Retina (tissue), 1 donor: ENCODE measurements around the gene SMIM34.
"Not testable (repeated sequence)": the region's sequence is repeated elsewhere in the genome, so short reads cannot be mapped to it uniquely, and the experiment has no call there.

ENCODE experiments used
- DNase-seq: peaks from one replicate; pipeline ENCODE4 v3.0.0-alpha.2; 2016

Gene SMIM34

DNA sequence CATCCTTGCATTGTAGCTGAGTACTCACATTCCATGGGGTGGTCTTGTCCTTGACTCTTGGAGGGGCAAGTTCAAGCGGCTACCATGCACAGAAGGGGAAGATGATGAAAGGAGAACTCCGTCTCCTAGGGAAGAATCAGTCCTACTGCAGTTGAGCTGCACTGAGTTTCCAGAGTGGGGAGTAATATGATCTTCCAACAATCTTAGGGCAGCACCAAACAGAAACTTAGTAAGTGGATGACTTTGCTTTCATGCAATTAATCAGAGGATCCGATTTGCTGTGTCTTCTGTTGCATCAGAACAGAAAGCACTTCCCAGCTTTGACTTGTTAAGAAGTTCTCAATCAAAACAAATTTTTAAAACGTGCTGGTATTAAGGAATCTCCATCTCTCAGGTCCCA, at the start of gene SMIM34:
Gene SMIM34 (minus strand): TSS at position 147 of the 400 bp plus-strand sequence. CDS start 112 bp downstream, at position 35.
- DNase-seq = not testable (repeated sequence)

- not testable (repeated sequence) for DNase-seq
Observed at GRCh38 chr21:34467333-34467732, 43.6 kb upstream of the SMIM34 start.

DNA sequence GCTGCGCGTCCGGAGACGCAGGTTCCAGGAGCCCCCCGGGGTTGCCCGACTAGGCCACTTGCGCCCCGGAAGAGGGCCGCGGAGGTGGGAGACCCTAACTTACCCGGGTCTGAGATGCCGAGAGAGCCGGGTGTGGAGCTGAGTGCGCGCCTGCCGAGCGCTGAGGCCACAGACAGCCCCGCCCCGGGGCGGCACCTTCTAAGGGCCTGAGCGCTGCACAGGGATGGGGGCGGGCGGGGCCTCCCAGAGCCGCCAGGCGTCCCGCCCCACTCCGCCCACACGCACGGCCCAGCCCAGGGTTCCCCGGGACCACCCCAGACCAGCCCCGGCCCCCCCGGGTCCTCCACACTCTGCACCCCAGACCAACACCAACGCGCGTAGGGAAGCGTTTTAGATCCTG, 35.7 kb upstream of the SMIM34 start:
- not testable (repeated sequence) for DNase-seq

- not testable (repeated sequence) for DNase-seq
Observed at GRCh38 chr21:34458266-34458665, 34.5 kb upstream of the SMIM34 start.

GRCh38 chr21:34456180-34456579, 32.4 kb upstream of the SMIM34 start:
- DNase-seq = not testable (repeated sequence)

- not testable (repeated sequence) for DNase-seq
Observed at GRCh38 chr21:34455628-34456027, 31.9 kb upstream of the SMIM34 start.

DNA sequence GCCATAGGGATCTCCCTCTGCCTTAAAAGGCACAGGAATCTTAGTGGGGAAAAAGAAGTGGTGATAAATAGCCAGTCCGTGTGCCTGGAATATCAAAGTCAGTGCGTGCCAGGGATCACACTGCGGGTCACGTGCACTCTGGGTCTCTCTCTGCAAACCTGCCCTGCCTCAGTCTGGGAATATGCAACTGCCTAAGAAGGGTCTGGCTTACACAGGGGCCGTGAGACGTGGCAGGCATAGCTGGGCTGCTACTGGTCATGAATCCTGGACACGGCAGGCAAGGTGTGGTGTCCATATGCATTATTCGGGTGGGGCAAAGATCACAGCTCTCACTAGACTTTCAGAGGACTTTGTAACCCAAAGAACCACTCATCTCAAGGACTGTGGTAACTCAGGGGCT, 23.3 kb upstream of the SMIM34 start:
- DNase-seq = not testable (repeated sequence)

DNA sequence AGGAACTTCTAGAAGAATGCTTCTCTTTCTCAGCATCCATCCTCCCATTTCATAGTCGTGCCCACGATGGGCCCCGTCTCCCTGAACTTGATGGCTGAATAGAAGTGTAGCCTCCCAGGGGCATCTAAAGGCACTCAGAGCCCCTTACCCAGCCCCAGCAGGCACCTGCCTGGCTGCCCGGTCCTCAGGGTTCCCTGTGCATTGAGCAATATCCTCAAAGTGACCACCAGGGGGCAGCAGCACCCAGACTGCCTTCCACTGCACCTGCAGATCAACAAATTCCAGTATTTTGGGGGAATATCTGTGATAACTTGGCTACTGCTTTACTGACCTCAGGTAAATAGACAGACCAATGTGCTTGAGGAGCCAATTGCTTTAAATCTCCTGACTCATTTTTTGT, 19.7 kb upstream of the SMIM34 start:
- DNase-seq = not testable (repeated sequence)

GRCh38 chr21:34429710-34430109, 6.0 kb upstream of the SMIM34 start:
- not testable (repeated sequence) for DNase-seq

DNA sequence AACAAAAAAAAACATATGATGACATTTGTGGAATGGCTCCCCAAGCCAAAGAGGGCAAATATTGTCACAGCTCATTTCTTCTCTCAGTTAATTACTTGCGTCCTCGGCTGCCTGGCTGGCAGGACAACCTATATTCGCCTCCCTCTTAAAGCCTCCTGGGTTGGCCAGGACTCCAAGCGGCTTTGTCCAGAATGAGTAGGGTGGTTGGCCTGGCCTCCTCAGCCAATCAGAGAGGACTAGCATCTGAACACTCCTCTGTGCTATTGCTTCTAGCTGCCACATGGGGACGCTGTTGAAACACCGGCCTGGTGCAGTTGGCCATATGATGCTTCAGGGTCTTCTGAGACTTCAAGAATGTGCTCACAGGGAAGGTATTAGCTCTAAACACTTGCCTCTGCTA, 4.7 kb upstream of the SMIM34 start:
- DNase-seq = not testable (repeated sequence)

- DNase-seq = not testable (repeated sequence)
Observed at GRCh38 chr21:34427339-34427738, 3.6 kb upstream of the SMIM34 start.

- not testable (repeated sequence) for DNase-seq
Observed at GRCh38 chr21:34417448-34418077, 6.2 kb downstream of the SMIM34 start.

DNA sequence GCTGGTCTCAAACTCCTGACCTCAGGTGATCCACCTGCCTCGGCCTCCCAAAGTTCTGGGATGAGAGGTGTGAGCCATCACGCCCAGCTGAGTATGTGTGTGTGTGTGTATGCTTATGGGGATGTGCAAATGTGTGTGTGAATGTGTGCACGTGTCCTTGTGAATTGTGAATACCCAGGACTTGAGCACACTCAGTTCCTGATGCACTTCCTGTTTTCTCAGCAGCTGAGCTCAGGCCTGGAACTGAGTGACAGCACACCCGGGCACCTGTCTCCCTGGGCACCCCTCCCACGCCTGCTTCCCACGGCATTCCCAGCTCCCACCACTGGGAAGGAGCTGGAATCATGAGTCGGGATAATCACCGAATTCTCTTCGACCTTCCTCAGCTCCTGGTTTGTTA, 16.5 kb downstream of the SMIM34 start:
- DNase-seq = not testable (repeated sequence)

DNA sequence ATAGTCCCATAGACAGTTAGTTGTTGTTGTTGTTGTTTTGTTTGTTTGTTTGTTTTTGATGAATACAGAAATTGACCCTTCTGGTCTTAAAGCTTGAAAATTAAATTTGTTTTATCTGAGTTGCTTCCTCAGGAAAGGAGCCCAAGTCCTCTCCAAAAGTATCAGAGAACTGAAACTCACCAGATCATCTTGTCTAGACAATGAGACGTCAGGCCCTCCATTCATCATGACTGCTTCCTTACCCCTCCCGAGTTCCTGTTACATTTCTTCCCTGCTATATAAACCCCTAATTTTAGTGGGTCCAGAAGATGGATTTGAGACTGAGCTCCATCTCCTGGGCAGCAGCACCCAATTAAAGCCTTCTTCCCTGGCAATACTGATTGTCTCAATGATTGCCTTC, 17.1 kb downstream of the SMIM34 start:
- not testable (repeated sequence) for DNase-seq

DNA sequence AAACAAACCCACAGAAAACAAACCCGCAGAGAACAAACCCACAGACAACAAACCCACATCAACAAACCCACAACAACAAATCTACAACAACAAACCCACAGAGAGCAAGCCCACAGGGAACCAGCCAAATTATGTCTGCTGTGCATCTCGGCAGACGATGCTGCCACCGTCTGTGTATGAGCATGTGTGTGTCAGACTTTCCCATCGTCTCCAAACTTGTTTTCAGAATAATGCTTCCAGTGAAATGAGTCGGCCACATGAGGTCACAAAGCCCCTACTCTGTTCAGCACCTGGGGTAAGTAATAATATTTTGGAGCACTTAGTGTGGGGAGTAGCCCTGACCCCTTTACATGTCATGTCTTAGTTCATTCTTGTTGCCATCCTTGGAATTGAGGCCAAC, 17.6 kb downstream of the SMIM34 start:
- DNase-seq = not testable (repeated sequence)

GRCh38 chr21:34405686-34406085, 18.1 kb downstream of the SMIM34 start:
- DNase-seq = not testable (repeated sequence)

DNA sequence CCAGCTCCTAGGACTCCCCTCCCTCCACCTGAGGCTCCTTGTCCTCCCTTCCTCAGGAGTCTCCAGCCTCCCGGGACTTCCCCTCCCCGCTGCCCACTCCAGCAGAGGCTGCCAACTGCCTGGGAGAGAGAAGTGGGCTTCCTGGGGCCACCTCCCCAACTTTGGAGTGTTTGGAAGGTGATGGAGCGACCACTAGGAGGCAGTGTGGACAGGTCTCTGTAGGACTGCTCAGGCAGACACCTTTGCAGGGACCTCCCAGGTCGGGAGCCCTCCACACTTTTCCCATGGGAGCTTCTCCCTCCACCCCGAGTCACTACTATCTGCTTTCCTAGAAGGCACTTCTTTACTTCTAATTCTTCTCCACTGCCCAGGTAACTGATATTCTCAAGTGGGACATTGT, 19.0 kb downstream of the SMIM34 start:
- not testable (repeated sequence) for DNase-seq

- not testable (repeated sequence) for DNase-seq
Observed at GRCh38 chr21:34400522-34400921, 23.2 kb downstream of the SMIM34 start.

GRCh38 chr21:34383724-34384415, 39.9 kb downstream of the SMIM34 start:
- DNase-seq = not testable (repeated sequence)

GRCh38 chr21:34383138-34383537, 40.6 kb downstream of the SMIM34 start:
- DNase-seq = not testable (repeated sequence)

GRCh38 chr21:34375619-34375972, 48.2 kb downstream of the SMIM34 start:
- not testable (repeated sequence) for DNase-seq

DNA sequence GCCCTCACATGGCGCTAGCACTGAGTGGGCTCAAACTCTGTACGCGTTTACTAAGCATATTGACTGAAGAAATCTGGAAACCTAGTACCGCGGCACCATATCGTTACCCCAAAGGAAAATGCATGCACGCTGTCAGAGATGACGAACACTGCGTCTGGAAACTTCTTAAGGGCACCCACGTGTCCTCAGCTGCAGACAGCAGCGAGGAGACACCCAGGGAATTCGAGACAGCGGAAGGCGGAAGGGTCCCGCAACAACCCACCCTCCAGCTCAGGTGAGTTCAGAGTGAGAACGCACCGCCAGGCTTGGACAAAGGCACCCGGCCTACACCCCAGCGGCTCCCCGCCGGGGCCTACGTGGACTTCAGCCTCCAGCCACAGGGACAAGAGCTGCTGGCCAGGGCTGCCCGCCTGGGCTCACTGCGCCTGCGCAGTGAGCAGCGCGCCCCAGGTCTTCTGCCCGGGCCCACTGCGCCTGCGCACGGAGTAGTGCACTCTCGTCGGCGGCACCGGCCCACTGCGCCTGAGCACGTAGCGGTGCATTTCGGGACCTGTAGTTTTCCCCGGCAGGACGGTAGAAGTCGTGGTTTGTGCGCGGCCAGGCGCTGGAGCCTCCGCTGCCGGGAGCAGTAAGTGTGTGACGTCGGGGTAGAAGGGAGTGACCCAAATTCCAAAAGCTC, 48.7 kb downstream of the SMIM34 start, which contains the start of gene SMIM11:
Gene SMIM11 (plus strand): TSS at position 568 of the 679 bp plus-strand sequence. CDS start 3,998 bp downstream, outside the sequence.
- not testable (repeated sequence) for DNase-seq

DNA sequence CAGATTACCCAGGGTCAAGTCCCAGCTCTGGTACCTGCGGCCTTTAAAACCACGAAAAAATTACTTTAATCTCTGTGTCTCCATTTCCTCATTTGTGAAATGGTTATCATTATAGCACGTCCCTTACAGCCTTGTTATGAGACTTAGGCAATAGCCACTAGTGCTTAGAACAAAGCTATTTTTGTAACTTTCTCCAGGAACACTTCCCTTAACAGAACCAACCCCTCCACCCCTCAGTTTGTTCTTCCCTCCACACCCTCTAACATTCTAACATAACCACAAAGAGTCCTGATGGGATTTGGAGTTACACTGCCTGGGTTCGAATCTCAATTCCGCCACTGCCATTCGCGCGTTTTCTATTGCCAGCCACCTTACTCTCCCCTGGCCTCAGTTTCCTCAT, 49.3 kb downstream of the SMIM34 start:
- not testable (repeated sequence) for DNase-seq

GRCh38 chr21:34372321-34372720, 51.4 kb downstream of the SMIM34 start:
- no peak for DNase-seq
